Osteocyte (in vitro differentiated cells): ENCODE results near the gene POLD2. TPM values are rescaled to one million over a fixed set of nuclear protein-coding genes. Genes with fewer than 3 reads are reported as not detected.

Experiments
- DNase-seq: peaks from one replicate; pipeline ENCODE4 v3.0.0; 2021; ENCODE audit warnings: mixed read lengths; ENCODE audit not compliant: unreplicated experiment; ENCODE audit errors: extremely low spot score
- H3K27ac Mint-ChIP-seq: one replicate; pipeline ENCODE4 v1.8.0; 2021; ENCODE audit warnings: mild to moderate bottlenecking, mixed read lengths; ENCODE audit not compliant: unreplicated experiment
- H3K27me3 Mint-ChIP-seq: one replicate; pipeline ENCODE4 v1.8.0; 2021; ENCODE audit warnings: mixed read lengths; ENCODE audit not compliant: unreplicated experiment
- H3K36me3 Mint-ChIP-seq: one replicate; pipeline ENCODE4 v1.8.0; 2021; ENCODE audit warnings: mixed read lengths; ENCODE audit not compliant: unreplicated experiment
- H3K4me1 Mint-ChIP-seq: one replicate; pipeline ENCODE4 v1.8.0; 2021; ENCODE audit warnings: mixed read lengths; ENCODE audit not compliant: unreplicated experiment
- H3K4me3 Mint-ChIP-seq: one replicate; pipeline ENCODE4 v1.8.0; 2021; ENCODE audit warnings: mild to moderate bottlenecking, moderate library complexity, mixed read lengths; ENCODE audit not compliant: unreplicated experiment
- H3K9me3 Mint-ChIP-seq: one replicate; pipeline ENCODE4 v1.8.0; 2021; ENCODE audit warnings: mixed read lengths; ENCODE audit not compliant: unreplicated experiment
- total RNA-seq: library from RNA; stranded (reverse); gene quantifications from 2 replicates; pipeline ENCODE4 v1.2.1, GENCODE V29; 2021
- TF ChIP-seq, protein P1 (sequence below): fragments of 200-600 bp; sonication (generic); IDR thresholded peaks from 2 replicates; pipeline ENCODE4 v1.5.0; 2021; ENCODE audit warnings: antibody characterized with exemption, mild to moderate bottlenecking, moderate library complexity

The POLD2 gene
- total RNA-seq, 1 donor from 2014 or later = 59.2 TPM

GRCh38 chr7:44145479-44145968 lies 22.2 kb upstream of the POLD2 start:
- TF ChIP-seq, protein P1, sequence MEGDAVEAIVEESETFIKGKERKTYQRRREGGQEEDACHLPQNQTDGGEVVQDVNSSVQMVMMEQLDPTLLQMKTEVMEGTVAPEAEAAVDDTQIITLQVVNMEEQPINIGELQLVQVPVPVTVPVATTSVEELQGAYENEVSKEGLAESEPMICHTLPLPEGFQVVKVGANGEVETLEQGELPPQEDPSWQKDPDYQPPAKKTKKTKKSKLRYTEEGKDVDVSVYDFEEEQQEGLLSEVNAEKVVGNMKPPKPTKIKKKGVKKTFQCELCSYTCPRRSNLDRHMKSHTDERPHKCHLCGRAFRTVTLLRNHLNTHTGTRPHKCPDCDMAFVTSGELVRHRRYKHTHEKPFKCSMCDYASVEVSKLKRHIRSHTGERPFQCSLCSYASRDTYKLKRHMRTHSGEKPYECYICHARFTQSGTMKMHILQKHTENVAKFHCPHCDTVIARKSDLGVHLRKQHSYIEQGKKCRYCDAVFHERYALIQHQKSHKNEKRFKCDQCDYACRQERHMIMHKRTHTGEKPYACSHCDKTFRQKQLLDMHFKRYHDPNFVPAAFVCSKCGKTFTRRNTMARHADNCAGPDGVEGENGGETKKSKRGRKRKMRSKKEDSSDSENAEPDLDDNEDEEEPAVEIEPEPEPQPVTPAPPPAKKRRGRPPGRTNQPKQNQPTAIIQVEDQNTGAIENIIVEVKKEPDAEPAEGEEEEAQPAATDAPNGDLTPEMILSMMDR = no peak
- H3K4me3 Mint-ChIP-seq = peak overlapping the region; percentile 53
- H3K9me3 Mint-ChIP-seq = no peaks in the 10 kb centered on the region

GRCh38 chr7:44144968-44145478 lies 21.7 kb upstream of the POLD2 start:
- TF ChIP-seq, protein P1 = no peak
- DNase-seq = no peak
- Mint-ChIP-seq H3K4me1 (peaks cover 3% of the 10 kb centered on the region), H3K4me3 (no peak overlapping the region), H3K27me3 (peaks cover 6% of the 10 kb centered on the region), H3K9me3 (no peaks in the 10 kb centered on the region), H3K36me3 (no peaks in the 10 kb centered on the region), H3K27ac (no peak overlapping the region)

More at GRCh38 chr7:44145479-44145968, 22.2 kb upstream of the POLD2 start:
- Mint-ChIP-seq H3K4me1 (peaks cover 3% of the 10 kb centered on the region), H3K36me3 (no peaks in the 10 kb centered on the region), H3K27ac (no peak overlapping the region), H3K27me3 (peaks cover 6% of the 10 kb centered on the region)
- DNase-seq = no peak

DNA sequence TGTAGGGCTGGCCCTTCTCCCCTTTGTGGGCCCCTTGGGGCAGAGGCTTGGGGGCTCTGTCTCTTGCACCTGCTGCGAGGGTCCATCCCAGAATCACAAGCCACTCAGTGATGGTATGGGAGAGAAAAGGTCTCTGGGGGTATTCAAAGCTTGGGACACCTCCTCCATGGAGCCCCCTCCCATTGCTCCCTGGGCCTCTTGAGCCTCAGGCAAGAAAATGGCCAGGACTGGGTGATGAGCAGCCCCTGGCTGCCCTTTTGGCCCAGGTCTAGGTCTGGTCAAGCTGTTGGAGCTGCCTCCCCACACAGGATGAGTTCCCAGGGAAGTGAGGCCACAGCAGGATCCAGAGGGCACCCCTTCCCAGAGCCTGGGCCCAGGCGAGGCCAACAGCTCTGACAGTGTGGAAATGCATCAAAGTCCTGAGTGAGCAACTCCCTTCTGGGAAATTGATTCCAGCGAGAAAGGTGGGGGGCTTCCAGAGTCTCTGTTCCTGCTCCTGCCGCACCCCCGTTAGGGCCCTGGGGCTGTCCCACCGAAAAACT lies 21.1 kb upstream of the POLD2 start:
- Mint-ChIP-seq H3K27me3 (peaks cover 6% of the 10 kb centered on the region), H3K27ac (no peak overlapping the region), H3K4me3 (no peak overlapping the region), H3K36me3 (no peaks in the 10 kb centered on the region), H3K9me3 (no peaks in the 10 kb centered on the region), H3K4me1 (peaks cover 3% of the 10 kb centered on the region)
- DNase-seq = no peak
- TF ChIP-seq, protein P1 = no peak

- H3K4me3 Mint-ChIP-seq = no peak overlapping the region
- H3K27me3 Mint-ChIP-seq = peaks cover 6% of the 10 kb centered on the region
- H3K4me1 Mint-ChIP-seq = peaks cover 3% of the 10 kb centered on the region
- TF ChIP-seq, protein P1 = no peak
- no peak overlapping the region for H3K27ac Mint-ChIP-seq
- no peaks in the 10 kb centered on the region for H3K36me3 Mint-ChIP-seq
- no peaks in the 10 kb centered on the region for H3K9me3 Mint-ChIP-seq
- DNase-seq = no peak
Observed at GRCh38 chr7:44143646-44144250, 20.4 kb upstream of the POLD2 start.

DNA sequence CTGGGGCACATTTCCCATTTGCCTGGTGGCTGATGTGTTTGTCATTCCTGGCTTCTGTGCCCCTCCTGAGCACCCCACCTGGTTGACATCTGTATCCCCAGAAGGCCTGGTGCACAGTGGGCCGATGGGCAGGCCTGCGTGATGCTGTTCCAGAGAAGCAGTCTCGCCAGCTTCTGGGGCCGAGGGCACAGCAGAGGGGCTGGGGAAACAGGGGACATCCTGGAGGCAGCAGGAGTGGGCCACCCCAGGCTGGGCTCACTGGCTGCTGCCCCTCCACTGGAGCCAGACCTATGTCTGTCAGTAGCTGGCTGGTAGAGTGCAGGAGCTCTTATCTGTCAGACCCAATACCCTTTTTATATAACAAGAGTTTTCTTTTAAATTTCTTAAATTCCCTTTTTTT lies 18.7 kb upstream of the POLD2 start:
- no peaks in the 10 kb centered on the region for H3K36me3 Mint-ChIP-seq
- no peak for DNase-seq
- TF ChIP-seq, protein P1 = no peak
- no peak overlapping the region for H3K4me3 Mint-ChIP-seq
- H3K27ac Mint-ChIP-seq = no peak overlapping the region
- no peaks in the 10 kb centered on the region for H3K9me3 Mint-ChIP-seq
- peaks cover 8% of the 10 kb centered on the region for H3K27me3 Mint-ChIP-seq
- H3K4me1 Mint-ChIP-seq = peaks cover 3% of the 10 kb centered on the region
